Lung microvascular endothelial cell (primary cell): Measurements from ENCODE around the gene ENTPD6. TPM values are rescaled to one million over a fixed set of nuclear protein-coding genes. Genes with fewer than 3 reads are reported as not detected.
A peak's percentile ranks its signal among the peaks of the same experiment; 100 is the strongest.

Experiments used
- DNase-seq, 2 donors: peaks; one replicate each; pipeline versions ENCODE4 v3.0.0 to v3.0.0-alpha.2; 2010; ENCODE audit warnings: low read depth in 2 of 2
- total RNA-seq: library from RNA; depleted of rRNA; stranded (reverse); fragments of >200 nt; gene quantifications from 2 replicates; pipeline ENCODE4 v1.2.1, GENCODE V29; 2014

Gene ENTPD6
- total RNA-seq, 1 donor from 2014 or later = 51.4 TPM

DNA sequence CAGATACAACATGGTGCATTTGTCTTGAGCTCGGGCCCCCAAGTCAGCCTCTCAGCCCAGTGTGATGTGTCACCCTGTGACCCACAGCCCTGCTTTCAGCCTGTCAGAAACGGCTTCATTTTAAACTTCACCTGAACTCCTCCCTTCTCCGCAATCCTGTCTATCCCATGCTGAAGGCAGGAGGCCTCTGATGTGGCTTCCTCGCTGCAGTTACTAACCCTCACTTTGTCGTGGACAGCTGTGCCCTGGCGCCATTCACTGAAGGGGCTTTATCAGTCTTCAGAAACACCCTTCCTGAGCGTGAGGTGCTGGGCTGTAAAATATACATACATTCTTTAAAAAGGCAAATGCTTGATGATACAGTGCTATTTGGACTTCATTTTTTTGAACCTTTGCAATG, 7.9 kb upstream of the ENTPD6 start:
- no peak for DNase-seq

DNA sequence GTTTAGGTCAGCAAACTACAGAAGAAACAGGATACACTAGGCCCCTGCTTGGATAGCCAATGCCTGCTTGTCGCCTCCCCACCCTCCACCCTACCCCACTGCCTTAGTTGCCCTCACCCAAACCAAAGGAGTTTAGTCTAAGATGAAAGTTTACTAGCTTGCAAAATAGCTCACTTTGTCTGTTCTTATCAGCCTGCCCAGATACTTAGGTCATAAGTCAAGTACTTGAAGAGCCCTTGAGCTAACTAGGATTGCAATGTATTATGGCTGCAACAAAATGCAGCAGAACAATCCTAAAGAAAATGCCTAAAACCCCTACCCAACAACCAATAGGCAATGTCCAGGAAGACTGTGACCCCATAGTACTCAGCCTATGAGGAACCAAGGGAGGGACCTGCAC, 7.3 kb upstream of the ENTPD6 start:
- DNase-seq = no peak

DNA sequence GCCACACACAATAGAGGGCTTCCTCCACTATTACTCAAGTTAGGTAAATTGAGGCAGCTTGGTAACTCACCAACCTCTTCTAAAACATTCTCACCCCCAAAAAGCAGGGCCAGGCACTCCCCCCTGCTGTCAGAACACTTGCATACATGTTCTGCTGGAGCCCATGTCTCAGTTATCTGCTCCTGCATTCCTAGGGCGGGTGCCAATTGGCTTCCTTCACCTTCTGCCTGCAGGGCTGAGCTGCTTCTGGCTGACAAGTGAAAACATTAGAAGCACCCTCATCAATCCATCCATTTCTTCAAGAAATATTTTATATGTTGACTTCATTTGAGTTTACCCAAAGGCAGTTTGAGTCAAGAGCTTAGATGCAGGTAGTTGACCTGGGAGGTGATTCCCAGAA, 4.5 kb upstream of the ENTPD6 start:
- DNase-seq = no peak

DNA sequence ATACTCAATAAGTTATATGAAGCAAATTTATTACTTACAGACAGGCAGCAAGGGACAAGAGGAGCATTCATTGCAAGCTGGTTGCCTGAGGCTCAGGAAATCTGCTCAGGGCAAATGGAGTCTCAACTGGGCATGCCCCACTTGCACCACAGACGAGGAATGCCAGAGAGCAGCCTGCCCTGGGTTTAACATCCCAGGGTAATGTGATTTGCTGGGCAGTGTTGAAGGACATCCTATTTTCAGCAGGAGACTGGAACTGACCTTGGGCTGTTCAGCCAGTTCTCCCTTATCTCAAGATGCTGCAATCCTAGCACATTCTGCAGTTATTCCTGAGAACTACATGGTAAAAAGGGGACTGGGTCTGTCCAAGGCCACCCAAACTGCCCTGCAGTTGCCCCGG, 3.8 kb upstream of the ENTPD6 start:
- no peak for DNase-seq

DNA sequence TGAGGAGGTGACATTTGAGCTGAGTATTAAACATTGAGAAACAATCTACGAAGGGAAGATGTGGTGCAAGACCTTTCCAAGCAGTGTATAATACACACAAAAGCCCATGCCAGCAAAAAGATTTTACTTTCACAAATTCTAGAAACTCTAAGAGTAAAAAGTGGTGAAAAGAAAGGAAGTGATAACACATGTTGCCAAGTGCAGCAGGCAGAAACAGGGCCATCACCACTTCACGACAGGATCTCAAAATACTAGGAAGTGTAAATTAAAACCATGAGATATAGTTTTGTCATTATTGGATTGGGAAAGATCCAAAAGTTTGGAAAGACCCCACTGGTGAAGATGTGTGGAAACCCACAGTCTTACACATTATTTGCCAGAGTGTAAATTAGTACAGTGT, 1.7 kb upstream of the ENTPD6 start:
- no peak for DNase-seq

DNA sequence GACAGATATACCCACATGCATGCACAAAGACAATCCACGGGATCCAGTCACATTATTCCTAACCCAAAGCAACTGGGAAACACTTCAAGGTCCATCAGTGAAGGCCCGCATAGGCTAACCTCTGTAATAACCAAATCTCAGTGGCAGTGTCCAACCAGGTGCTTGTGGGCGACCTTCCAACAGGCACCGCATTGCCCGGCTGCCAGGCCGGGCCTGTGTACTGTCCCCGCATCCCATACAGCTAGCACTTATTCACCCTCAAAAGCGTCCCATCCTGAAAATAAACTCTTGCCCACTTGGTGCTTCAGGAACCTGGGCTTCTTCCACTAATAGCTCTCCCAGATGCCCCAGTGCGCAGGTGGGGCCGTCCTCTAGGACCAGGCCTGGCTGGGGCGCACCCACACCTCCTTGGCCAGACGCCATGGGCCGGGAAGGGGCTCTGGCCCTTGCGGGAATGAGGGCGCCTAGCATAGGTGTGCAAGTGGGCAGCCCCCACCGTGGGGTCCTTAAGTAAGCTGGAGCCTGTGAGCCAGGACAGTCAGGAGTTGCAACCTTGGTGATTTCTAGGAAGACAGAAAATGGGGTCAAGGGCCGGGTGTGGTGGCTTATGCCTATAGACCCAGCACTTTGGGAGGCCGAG, 1.1 kb upstream of the ENTPD6 start:
- DNase-seq = no peak

DNA sequence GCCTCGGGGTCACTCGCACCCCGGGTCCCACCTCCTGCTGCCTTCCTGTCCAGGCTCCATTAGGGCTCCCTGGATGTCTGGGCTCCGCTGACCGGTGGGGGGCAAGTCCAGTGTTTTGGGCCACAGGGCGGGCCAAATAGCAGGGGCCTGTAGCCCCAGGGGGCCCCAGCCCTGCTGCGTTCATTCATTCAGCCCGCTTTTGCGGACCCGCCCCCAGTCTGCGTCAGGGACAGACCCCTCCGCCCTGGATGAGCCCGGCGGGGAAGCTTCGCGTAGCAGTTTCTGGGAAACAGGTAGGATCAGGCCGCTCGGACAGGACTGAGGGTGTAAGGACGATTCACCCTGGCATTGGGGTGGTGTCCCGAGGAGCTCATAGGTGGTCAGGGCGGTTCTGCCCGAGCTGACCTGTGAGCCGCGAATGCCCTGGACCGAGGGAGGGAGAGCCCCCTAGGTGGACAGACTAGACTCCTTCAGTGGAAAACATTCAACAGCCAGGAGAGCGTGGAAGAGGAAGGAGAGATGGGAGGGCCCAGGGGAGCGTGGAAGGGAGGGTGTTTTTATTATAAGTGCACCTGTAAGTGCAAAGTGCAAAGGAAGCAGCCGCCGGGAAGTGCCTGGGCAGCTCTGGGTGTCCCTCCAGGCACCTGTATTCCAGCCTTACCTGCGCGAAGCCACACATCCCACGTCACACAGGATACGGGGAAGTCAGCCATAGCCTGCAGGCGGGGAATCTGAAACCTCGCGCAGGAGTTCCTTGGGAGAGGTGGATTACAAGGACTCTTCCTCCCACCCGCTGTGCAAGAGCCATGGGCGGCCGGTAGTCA, 662 bp downstream of the ENTPD6 start:
- peak in 1 of 2 donors; percentile 35 for DNase-seq

DNA sequence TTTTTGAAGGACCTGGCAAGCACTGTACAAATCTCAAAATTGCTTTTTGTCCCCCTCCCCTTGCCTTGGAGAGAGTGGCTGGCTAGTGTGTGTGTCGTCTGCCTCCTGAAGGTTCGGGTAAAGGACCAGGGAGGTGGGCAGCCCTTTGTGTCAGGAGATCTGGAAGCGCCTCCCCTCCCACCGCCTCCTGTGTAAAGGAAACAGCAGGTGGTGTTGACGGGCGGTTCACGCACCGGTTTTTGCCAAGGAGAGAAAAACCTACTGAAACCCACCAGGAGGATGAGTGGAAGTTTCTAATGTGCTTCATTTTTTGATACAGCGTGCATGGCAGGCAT, 1.2 kb downstream of the ENTPD6 start:
- no peak for DNase-seq

DNA sequence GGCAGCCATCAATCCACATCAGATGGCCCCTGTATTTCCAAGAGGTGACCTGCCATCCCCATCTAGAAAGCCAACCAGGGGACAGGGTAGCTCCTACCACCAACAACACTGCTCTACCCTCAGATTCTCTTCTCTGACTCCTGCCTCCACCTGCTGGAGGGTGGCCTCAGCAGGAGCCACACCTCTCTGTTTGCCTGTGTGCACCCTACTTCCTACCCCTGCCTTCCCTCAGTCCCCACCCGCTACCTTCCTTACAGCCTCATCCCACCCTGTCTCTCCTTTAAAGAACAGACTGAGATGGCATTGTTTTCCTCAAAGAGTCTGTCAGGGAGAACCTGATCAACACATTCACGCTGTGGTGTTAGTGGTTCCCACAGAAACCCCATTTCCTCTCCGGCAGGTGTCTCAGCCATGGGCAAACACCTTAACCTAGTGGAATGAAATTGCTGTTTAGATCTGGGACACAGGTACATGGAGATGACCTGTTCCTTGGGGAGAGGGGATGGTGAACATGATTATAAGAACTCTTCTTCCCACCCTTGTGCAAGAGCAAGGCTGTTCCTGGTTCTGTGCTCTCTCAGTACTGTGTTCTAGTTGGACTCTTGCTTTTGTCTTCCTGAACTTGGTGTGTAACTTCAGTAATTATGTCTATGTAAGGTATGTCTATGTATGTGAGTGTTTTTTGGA, 1.8 kb downstream of the ENTPD6 start:
- no peak for DNase-seq

DNA sequence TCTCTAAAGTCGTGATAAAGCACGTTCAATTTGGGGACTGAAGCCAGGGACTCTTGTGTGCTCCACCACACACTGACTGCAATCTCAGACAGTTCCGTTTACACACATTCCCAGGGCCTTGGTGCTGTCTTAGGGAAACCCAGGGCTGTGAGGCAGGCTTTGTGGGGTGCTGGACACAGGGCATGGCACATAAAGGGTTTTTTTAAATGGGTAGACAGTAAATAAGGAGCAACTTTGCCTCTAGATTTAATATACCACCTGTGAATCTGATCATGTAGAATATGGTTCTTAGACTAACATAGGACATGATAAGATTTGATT, 2.3 kb downstream of the ENTPD6 start:
- no peak for DNase-seq

DNA sequence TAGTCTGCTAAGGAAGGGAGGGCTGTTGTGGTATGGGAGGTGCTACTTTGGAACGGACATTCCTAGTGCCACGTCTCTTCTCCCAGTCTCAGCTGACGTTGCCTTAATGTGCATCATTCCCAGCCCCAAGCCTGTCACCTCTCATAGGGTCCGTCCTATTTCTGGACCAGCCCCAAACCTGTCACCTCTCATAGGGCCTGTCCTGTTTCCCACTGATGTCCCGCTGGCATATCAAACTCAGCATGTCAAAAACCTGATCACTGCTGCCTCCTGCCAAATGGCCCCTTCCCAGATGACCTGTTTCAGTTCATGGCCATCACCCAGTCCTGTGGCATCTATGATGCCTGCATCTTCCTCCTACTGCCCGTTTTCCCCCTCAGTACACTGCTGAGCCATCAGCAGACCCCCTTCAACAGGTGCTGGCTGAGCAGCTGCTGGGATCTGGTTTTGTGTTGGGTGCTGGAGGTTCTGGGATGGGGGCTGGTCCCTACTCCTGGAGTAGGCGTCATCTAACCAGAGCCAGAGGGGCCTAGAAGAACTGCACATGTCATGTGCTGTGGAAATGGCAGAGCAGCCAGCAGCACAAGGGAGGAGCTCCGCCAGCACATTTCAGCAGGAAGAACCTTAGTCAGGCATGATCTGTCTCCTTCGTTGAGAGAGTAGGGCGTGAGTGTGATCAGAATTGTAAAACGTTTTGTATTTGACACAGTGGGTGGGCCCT, 3.3 kb downstream of the ENTPD6 start:
- DNase-seq = peak in 1 of 2 donors; percentile 14

DNA sequence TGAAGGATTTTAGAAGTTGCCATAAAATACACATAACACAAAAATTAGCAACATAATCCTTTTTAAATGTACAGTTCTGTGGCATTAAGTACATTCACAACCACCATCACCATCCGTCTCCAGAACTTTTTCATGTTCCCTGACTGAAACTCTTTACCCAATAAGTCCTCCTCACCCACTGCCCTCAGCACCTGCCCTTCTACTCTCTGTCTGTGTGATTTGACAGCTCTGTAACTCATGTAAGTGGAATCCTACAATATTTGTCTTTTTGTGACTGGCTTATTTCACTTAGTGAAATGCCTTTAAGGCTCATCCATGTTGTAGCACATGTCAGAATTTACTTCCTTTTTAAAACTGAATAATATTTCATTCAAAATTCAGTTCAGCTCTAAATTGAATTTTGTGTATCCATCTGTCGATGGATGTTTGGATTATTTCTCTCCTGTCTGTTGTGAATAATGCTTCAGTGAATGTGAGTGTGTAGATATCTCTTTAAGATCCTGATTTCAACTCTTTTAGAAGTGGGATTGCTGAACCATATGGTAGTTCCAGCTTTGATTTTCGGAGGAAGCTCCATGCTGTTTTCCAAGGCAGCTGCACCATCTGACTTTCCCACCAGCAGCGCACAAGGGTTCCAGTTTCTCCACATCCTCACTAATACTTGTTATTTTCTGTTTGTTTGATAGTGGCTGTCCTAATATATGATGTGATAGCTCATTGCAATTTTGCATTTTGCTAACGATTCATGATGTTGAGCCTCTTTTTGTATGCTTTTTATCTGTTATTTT, 4.2 kb downstream of the ENTPD6 start:
- no peak for DNase-seq

DNA sequence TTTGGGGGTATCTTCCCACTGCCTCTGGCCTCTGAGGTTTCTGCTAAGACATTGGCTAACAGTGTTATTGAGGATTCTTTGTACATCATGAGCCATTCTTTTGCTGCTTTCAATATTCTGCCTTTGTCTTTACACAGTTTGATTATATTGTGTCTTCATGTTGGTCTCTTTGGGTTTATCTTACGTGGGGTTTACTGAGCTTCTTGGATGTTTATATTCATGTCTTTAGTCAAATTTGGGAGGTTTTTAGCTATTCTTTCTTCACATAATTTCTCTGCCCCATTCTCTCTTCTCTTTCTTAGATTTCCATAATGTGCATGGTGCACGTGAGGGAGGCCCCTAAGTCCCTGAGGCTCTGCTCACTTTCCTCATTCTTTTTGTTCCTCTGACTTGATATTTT, 7.6 kb downstream of the ENTPD6 start:
- DNase-seq = no peak

DNA sequence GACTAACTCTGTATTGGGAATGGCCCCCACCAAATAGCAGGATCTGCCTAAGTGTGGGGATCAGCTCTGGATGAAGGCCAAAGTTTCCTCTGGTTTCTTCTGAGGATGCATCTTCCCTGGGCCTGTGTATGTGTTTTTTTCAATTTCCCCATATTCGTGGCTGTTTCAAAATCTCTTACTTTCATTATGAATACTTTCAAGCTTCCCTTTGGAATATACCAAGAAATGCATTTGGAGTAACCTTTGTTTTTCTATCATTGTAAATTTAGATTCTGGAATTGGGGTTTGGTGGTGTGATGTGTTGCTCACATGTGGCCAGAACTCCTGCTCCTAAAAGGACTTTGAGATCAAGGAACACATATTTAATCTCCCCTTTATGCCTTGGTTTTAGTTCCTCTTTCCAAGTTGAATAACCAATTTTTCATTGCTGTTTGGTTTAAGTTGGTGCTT, 8.4 kb downstream of the ENTPD6 start:
- DNase-seq = peak in 1 of 2 donors; percentile 16

DNA sequence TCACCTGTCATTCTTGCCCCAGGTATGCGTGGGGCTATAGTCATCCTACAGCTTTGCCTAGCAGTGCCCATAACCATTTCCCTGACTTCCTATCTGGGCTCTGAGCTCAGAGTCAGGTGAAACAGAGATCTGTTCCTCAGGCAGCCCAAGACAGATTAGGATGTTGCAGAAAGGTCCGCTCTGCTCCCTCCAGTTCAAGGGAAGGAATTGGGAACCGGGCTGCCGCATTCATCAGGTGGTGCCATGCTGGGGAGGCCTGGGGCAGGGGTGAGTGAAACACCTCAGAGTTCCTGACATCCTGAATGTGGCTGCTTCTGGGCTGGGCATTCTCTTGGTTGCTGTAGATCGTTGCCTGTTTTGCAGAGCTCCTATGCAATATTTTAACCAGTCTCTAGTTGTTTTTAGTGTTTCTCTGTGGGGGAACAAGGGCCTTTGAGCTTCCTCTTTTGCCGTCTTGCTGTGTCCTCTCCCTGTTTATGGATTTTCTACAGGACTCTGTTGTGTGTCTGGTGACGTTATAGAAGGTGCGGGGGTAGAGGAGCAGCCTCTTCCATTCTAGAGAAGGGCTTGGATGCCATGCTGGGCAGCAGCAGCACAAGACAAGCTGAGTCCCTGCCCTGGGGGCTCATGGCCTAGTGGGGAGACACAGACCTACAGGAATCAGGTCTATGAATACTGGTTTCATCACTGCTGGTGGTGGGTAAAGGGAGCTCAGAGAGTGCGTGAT, 9.2 kb downstream of the ENTPD6 start:
- DNase-seq = no peak

DNA sequence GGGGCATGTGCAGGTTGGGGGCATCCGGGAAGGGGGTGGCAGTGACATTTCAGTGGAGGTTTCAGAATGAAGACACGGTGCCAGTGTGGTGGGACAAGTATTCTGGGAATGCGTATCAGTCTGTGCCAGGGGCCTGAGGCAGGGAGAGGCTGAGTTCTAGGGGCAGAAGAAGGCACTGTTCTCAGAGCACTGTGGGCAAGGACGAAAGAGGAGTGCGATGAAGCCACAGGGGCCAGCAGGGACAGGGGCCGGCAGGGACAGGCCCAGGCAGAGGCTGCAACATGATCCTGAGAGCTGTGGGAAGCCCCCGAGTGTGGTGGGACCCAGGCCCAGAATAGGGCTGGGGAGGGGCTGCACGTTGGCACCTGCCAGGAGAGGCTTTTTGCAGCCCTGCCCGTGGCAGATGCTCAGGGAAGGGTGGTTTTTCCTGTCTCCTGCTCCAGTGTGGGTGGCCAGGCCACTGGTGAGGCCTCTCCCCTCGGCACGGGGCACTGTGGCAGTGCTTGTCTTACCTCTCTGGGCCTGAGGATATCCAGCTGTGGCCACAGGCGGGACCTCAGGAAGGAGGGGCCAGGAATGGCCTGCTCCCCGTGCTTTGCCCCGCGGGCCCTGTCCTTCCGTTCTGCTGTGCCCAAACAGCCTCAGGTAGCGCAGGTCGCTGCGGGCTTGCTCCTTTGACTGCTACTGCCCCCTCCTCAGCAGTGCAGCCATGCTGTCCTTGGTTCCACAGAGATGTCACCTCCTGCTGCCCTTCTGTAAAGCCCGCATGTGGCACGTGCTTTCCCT, 10.0 kb downstream of the ENTPD6 start:
- no peak for DNase-seq

DNA sequence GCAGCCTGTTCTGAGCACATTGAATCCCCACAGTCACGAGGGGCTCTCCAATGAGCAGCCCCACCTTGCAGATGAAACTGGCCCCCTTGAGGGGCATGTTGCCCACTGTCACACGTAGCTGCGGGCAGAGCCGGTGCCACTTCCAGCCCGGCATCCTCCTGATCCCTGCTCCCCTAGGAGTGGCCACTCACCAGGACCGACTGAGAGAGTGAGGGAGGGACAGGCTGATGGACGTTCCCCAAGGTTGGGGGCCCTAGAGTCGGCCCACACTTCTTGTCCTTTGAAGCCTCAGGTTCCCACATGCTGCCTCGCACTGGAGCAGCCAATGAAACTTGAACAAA, 10.5 kb downstream of the ENTPD6 start:
- DNase-seq = no peak

DNA sequence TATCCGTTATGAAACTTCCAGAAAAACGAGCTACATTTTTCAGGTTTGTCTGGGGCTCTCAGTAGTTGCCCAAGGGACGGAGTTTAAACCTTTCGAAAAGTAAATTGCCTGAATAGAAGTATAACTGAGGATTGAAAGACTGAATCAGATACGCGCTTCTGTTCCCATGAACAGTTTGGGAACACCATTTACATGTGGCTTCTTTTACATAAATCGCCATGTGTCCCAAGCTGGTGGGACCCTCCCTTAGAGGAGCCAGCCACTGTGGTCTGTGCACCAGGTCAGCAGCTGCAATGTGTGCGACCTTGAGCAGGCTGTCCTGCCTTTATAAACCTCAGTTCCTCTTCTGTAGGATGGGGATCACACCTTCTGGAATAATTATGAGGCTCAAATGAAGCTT, 11.0 kb downstream of the ENTPD6 start:
- no peak for DNase-seq

DNA sequence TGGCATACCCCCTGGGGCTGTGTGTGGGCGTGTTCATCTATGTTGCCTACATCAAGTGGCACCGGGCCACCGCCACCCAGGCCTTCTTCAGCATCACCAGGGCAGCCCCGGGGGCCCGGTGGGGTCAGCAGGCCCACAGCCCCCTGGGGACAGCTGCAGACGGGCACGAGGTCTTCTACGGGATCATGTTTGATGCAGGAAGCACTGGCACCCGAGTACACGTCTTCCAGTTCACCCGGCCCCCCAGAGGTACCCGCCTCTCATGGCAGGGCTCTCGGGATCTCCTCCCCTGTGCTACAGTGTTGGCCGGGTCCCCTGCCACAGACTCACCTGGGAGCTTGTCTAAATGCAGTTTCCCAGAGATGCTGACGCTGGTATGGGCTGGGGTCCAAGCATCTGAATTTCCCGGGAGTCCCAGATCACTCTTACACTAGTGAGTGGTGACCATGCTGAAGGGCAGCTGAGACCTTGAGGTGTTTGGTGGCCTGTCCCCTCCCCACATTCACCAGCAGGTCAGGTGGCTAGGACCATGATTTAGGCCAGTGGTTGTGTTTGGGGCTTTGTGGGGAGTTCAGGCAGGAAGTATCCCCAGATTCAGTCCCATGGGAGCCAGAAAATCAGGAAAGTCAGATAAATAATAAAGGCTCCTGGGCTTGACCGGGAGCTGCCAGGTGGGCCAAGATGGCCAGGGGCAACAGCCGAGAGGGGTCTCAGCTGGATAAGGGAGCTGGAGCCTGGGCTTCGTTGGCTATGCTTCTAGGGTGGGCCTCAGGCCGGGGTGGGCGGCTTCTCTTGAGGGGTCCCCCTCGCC, 11.8 kb downstream of the ENTPD6 start:
- no peak for DNase-seq
